Ishikawa (cell line): Measurements from ENCODE around the gene ARMC7.

Experiments
- FOXM1 ChIP-seq: IDR thresholded peaks from 2 replicates; pipeline ENCODE4 v1.6.1; 2012; ENCODE audit warnings: low read depth, borderline replicate concordance
- MAX ChIP-seq: IDR thresholded peaks from 2 replicates; pipeline ENCODE4 v1.6.1; 2012
- REST ChIP-seq: IDR thresholded peaks from 2 replicates; pipeline ENCODE4 v1.6.1; 2012; ENCODE audit warnings: low read depth, mild to moderate bottlenecking
- TAF1 ChIP-seq: IDR thresholded peaks from 2 replicates; pipeline ENCODE4 v1.6.1; 2012; ENCODE audit warnings: low read depth, mild to moderate bottlenecking
- TCF12 ChIP-seq: IDR thresholded peaks from 2 replicates; pipeline ENCODE4 v1.6.1; 2012; ENCODE audit warnings: low read depth
- USF1 ChIP-seq: IDR thresholded peaks from 2 replicates; pipeline ENCODE4 v1.6.1; 2012

GRCh38 chr17:75060434-75061054 is 49.2 kb upstream of the ARMC7 start:
- TF ChIP-seq TAF1 (no peak), FOXM1 (no peak), REST (no peak), MAX (no peak), TCF12 (no peak), USF1 (no peak)
